Smooth muscle cell of the umbilical artery (primary cell): ENCODE measurements around the gene CES4A. TPM values are rescaled to one million over a fixed set of nuclear protein-coding genes. Genes with fewer than 3 reads are reported as not detected.

Experiments used
- total RNA-seq: library from RNA; depleted of rRNA; stranded (reverse); fragments of >200 nt; gene quantifications from 2 replicates; pipeline ENCODE4 v1.2.3, GENCODE V29; 2014

Gene CES4A
- 1.3 and 3.0 TPM in 2 replicates for total RNA-seq

GRCh38 chr16:66988197-66988788 is at the start of gene CES4A:
TSS of gene CES4A (plus strand) at chr16:66988589. CDS start at chr16:66988773, 184 bp downstream.

GRCh38 chr16:66961065-66961744 is 27.2 kb upstream of the CES4A start, which contains the start of gene CES3:
TSS of gene CES3 (plus strand) at chr16:66961266. CDS start at chr16:66961308, 42 bp downstream.

DNA sequence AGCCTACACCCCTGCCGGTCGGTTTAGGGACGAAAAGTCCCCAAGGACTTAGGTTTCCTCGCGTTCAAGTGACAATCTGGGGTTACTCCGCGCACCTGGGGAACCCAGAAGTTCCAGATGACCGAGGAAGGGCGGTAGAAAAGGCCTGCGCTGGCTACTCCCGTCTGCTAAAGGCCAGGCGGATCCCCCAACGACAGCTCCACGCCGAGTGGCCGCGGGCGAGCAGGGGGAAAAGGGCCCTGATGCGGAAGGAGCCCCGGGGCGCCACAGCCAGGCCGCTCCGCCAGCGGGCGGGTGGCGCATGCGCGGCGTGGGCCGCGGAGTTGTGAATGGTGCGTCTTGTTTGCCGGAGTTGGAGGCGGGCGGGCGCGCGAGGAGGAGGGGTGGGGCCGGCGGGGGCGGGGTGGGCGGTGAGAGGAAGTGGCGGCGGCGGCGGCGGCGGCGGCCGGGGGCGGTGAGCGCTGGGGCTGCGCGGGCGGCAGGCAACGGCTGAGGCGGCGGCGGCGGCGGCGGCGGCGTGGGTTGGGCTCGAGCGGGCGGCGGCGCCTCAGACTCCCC is 40.4 kb downstream of the CES4A start, which contains the start of gene CBFB:
Gene CBFB (plus strand): TSS at position 454 of the 558 bp plus-strand sequence. CDS start 259 bp downstream, outside the sequence.

Other genes with a start within 250 kb of the CES4A start
- gene DYNC1LI2, start 237.0 kb upstream of the CES4A start, total RNA-seq = 164 and 205 TPM in 2 replicates
- gene TERB1, start 187.0 kb upstream of the CES4A start, total RNA-seq = under 0.01 TPM in 1 of 2 replicates, not detected in the other
- gene NAE1, start 157.6 kb upstream of the CES4A start, total RNA-seq = 63.5 and 78.5 TPM in 2 replicates
- not detected in 2 replicates for gene CA7, start 144.2 kb upstream of the CES4A start, total RNA-seq
- gene PDP2, start 108.1 kb upstream of the CES4A start, total RNA-seq = 8.0 and 20.1 TPM in 2 replicates
- not detected in 2 replicates for gene CDH16, start 69.7 kb upstream of the CES4A start, total RNA-seq
- gene RRAD, start 63.1 kb upstream of the CES4A start, total RNA-seq = 21.1 and 37.4 TPM in 2 replicates
- 139 and 204 TPM in 2 replicates for gene CIAO2B, start 54.2 kb upstream of the CES4A start, total RNA-seq
- 18.4 and 32.4 TPM in 2 replicates for gene CES2, start 53.1 kb upstream of the CES4A start, total RNA-seq
- gene CES3, start 27.3 kb upstream of the CES4A start, total RNA-seq = 0.65 and 0.89 TPM in 2 replicates
- gene CBFB, start 40.6 kb downstream of the CES4A start, total RNA-seq = 98.3 and 162 TPM in 2 replicates
- 12.2 and 20.3 TPM in 2 replicates for gene PHAF1, start 121.4 kb downstream of the CES4A start, total RNA-seq
- 33.4 and 51.1 TPM in 2 replicates for gene B3GNT9, start 162.4 kb downstream of the CES4A start, total RNA-seq
- 16.5 and 19.0 TPM in 2 replicates for gene TRADD, start 171.3 kb downstream of the CES4A start, total RNA-seq
- 11.6 and 13.1 TPM in 2 replicates for gene FBXL8, start 171.4 kb downstream of the CES4A start, total RNA-seq
- 6.5 and 7.9 TPM in 2 replicates for gene HSF4, start 176.2 kb downstream of the CES4A start, total RNA-seq
- 21.1 and 22.9 TPM in 2 replicates for gene NOL3, start 181.9 kb downstream of the CES4A start, total RNA-seq
- 9.8 and 12.4 TPM in 2 replicates for gene MATCAP1, start 195.4 kb downstream of the CES4A start, total RNA-seq
- not detected in 2 replicates for gene EXOC3L1, start 201.5 kb downstream of the CES4A start, total RNA-seq
- 68.0 and 85.7 TPM in 2 replicates for gene E2F4, start 203.6 kb downstream of the CES4A start, total RNA-seq
- 0.30 and 0.42 TPM in 2 replicates for gene ELMO3, start 210.5 kb downstream of the CES4A start, total RNA-seq
- 26.4 and 61.5 TPM in 2 replicates for gene TMEM208, start 238.5 kb downstream of the CES4A start, total RNA-seq